H9 (cell line): ENCODE results near the gene FPR2. TPM values are rescaled to one million over a fixed set of nuclear protein-coding genes. Genes with fewer than 3 reads are reported as not detected.
A peak's percentile ranks its signal among the peaks of the same experiment; 100 is the strongest.

Source experiments
- DNase-seq: peaks from one replicate; pipeline ENCODE4 v3.0.0-alpha.2; 2017
- H2AFZ ChIP-seq: one replicate; pipeline ENCODE4 v1.6.1; 2013; ENCODE audit warnings: mild to moderate bottlenecking, low read length, control low read depth, moderate library complexity
- H2AK5ac ChIP-seq: 2 replicates; pipeline ENCODE4 v1.6.1; 2013; ENCODE audit warnings: low read length, control low read depth, mixed read lengths; ENCODE audit not compliant: insufficient read length
- H2BK120ac ChIP-seq: one replicate; pipeline ENCODE4 v1.6.1; 2013; ENCODE audit warnings: low read depth, mild to moderate bottlenecking, low read length, control low read depth, inconsistent platforms; ENCODE audit not compliant: poor library complexity, severe bottlenecking
- H2BK12ac ChIP-seq: 2 replicates; pipeline ENCODE4 v1.6.1; 2013; ENCODE audit warnings: low read length, control low read depth, mixed read lengths, low read depth; ENCODE audit not compliant: insufficient read length
- H2BK15ac ChIP-seq: 2 replicates; pipeline ENCODE4 v1.6.1; 2013; ENCODE audit warnings: low read depth, low read length, control low read depth
- H2BK20ac ChIP-seq: one replicate; pipeline ENCODE4 v1.6.1; 2013; ENCODE audit warnings: low read depth, mild to moderate bottlenecking, low read length, control low read depth, inconsistent platforms; ENCODE audit not compliant: poor library complexity, severe bottlenecking
- H2BK5ac ChIP-seq: 2 replicates; pipeline ENCODE4 v1.6.1; 2013; ENCODE audit warnings: low read length, control low read depth, mixed read lengths; ENCODE audit not compliant: insufficient read length
- H3K14ac ChIP-seq: 2 replicates; pipeline ENCODE4 v1.6.1; 2013; ENCODE audit warnings: low read length, control low read depth; ENCODE audit not compliant: insufficient read depth
- H3K18ac ChIP-seq: 2 replicates; pipeline ENCODE4 v1.6.1; 2013; ENCODE audit warnings: low read depth, mild to moderate bottlenecking, mixed read lengths, low read length, control low read depth; ENCODE audit not compliant: insufficient read length
- H3K23ac ChIP-seq: 2 replicates; pipeline ENCODE4 v1.6.1; 2013; ENCODE audit warnings: low read length, control low read depth, mixed read lengths, low read depth; ENCODE audit not compliant: insufficient read length
- H3K23me2 ChIP-seq: 2 replicates; pipeline ENCODE4 v1.6.1; 2013; ENCODE audit warnings: low read depth, mild to moderate bottlenecking, mixed read lengths, low read length, control low read depth; ENCODE audit not compliant: insufficient read length, poor library complexity, severe bottlenecking
- H3K27ac ChIP-seq: 2 replicates; pipeline ENCODE4 v1.5.1; 2013; ENCODE audit warnings: low read length, control low read depth, mixed read lengths, low read depth; ENCODE audit not compliant: insufficient read length
- H3K27me3 ChIP-seq: 2 replicates; pipeline ENCODE4 v1.6.1; 2013; ENCODE audit warnings: low read length, control low read depth, inconsistent platforms; ENCODE audit not compliant: insufficient read depth
- H3K4ac ChIP-seq: 2 replicates; pipeline ENCODE4 v1.6.1; 2013; ENCODE audit warnings: low read depth, mild to moderate bottlenecking, control low read depth, inconsistent platforms, low read length, moderate library complexity
- H3K4me1 ChIP-seq: 2 replicates; pipeline ENCODE4 v1.6.1; 2013; ENCODE audit warnings: low read length, control low read depth, inconsistent platforms; ENCODE audit not compliant: insufficient read depth
- H3K4me2 ChIP-seq: 2 replicates; pipeline ENCODE4 v1.6.1; 2013; ENCODE audit warnings: low read length, control low read depth, mixed read lengths; ENCODE audit not compliant: insufficient read length, insufficient read depth
- H3K56ac ChIP-seq: 2 replicates; pipeline ENCODE4 v1.6.1; 2013; ENCODE audit warnings: low read depth, mild to moderate bottlenecking, mixed read lengths, low read length, control low read depth; ENCODE audit not compliant: insufficient read length
- H3K79me1 ChIP-seq: 2 replicates; pipeline ENCODE4 v1.6.1; 2013; ENCODE audit warnings: low read depth, mild to moderate bottlenecking, moderate library complexity, low read length, control low read depth, inconsistent platforms; ENCODE audit not compliant: insufficient read depth, poor library complexity, severe bottlenecking
- H3K79me2 ChIP-seq: 2 replicates; pipeline ENCODE4 v1.6.1; 2013; ENCODE audit warnings: low read length, control low read depth, inconsistent platforms; ENCODE audit not compliant: insufficient read depth
- H3K9ac ChIP-seq: 2 replicates; pipeline ENCODE4 v1.6.1; 2013; ENCODE audit warnings: low read length, control low read depth, mixed read lengths; ENCODE audit not compliant: insufficient read length; ENCODE audit errors: extremely low read depth
- H3K9me3 ChIP-seq: one replicate; pipeline ENCODE4 v1.6.1; 2013; ENCODE audit warnings: low read depth, low read length, inconsistent platforms; ENCODE audit not compliant: control insufficient read depth
- H3T11ph ChIP-seq: one replicate; pipeline ENCODE4 v1.6.1; 2013; ENCODE audit warnings: mild to moderate bottlenecking, low read length, control low read depth, inconsistent platforms
- H4K20me1 ChIP-seq: one replicate; pipeline ENCODE4 v1.6.1; 2013; ENCODE audit not compliant: control insufficient read depth, insufficient read length, insufficient read depth
- H4K5ac ChIP-seq: 2 replicates; pipeline ENCODE4 v1.6.1; 2013; ENCODE audit warnings: low read depth, mild to moderate bottlenecking, mixed read lengths, low read length, control low read depth; ENCODE audit not compliant: insufficient read length
- H4K8ac ChIP-seq: replicated peaks from 2 replicates; pipeline ENCODE4 v1.6.1; 2013; ENCODE audit warnings: low read length, control low read depth, mixed read lengths, low read depth; ENCODE audit not compliant: insufficient read length
- H4K91ac ChIP-seq: 2 replicates; pipeline ENCODE4 v1.6.1; 2013; ENCODE audit warnings: low read depth, mild to moderate bottlenecking, moderate library complexity, mixed read lengths, low read length, control low read depth; ENCODE audit not compliant: insufficient read length
- H3K27ac Mint-ChIP-seq, 3 experiments: 2 replicates in 2 of 3; 3 replicates in 1 of 3; pipeline ENCODE4 v1.8.0; 2020 to 2021; ENCODE audit warnings: mixed read lengths in 3 of 3, mild to moderate bottlenecking in 1 of 3, moderate library complexity in 1 of 3
- H3K27me3 Mint-ChIP-seq: 2 replicates; pipeline ENCODE4 v1.8.0; 2021; ENCODE audit warnings: low read depth, mild to moderate bottlenecking, moderate library complexity, mixed read lengths
- H3K36me3 Mint-ChIP-seq, 3 experiments: 2 replicates in 2 of 3; 3 replicates in 1 of 3; pipeline ENCODE4 v1.8.0; 2020 to 2021; ENCODE audit warnings: low read depth in 3 of 3, mixed read lengths in 3 of 3; ENCODE audit not compliant: insufficient read depth in 1 of 3
- H3K4me1 Mint-ChIP-seq, 2 experiments: 2 replicates each; pipeline ENCODE4 v1.8.0; 2020; ENCODE audit warnings: mixed read lengths in 2 of 2
- H3K4me3 Mint-ChIP-seq, 2 experiments: 2 replicates in 1 of 2; 3 replicates in 1 of 2; pipeline ENCODE4 v1.8.0; 2020 to 2021; ENCODE audit warnings: mild to moderate bottlenecking in 2 of 2, mixed read lengths in 2 of 2, moderate library complexity in 1 of 2
- H3K9me3 Mint-ChIP-seq, 2 experiments: 2 replicates in 1 of 2; 3 replicates in 1 of 2; pipeline ENCODE4 v1.8.0; 2020; ENCODE audit warnings: mild to moderate bottlenecking in 2 of 2, mixed read lengths in 2 of 2, moderate library complexity in 1 of 2
- WGBS: extraction: QIAGEN DNeasy Blood & Tissue Kit; methylation state at CpG from one replicate; pipeline ENCODE4 v1.1.7; 2013; ENCODE audit warnings: missing lambda C conversion rate, low lambda C conversion rate, mixed read lengths; ENCODE audit not compliant: insufficient read length; ENCODE audit errors: extremely low coverage; 5-methylcytosine and 5-hydroxymethylcytosine counted together
- total RNA-seq: library from RNA; stranded (reverse); gene quantifications from 2 replicates; pipeline ENCODE4 v1.2.1, GENCODE V29; 2021
- TF ChIP-seq, protein P1 (sequence below): fragments of 200-600 bp; sonication (generic); conservative IDR thresholded peaks from 3 replicates; pipeline ENCODE4 v1.8.0; 2021; ENCODE audit warnings: antibody characterized with exemption, mild to moderate bottlenecking

The FPR2 gene
- total RNA-seq, 1 experiment from 2014 or later = not detected

DNA sequence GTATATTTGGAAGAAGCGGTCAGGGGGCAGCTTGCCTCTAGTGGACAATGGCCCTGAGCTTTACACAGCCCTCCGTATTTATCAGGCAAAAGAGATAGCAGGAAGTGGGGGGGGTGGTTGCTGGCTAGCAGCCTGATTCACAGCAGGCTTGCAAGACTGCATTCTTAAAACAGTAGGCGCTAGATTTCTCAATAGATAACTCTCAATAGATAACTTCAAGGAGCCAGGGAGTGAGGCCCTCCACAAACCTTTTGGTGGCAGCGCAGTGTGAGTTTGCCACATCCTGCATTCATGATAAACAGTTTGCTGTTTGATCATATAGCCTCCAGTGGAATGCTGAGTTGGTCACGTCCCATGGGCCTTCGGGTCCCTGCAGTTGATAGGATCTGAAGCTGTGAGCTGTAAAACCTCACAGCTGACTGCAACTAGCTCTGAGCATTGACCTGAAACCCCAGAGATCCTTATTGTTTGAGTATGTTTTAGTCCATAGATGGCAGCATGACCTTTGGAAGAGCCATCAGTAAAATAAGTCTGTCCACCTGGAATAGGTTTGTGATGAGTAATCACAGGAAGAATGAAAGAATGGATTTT, 46.2 kb downstream of the FPR2 start:
- no peak overlapping the region for H3K56ac ChIP-seq
- H3K4me2 ChIP-seq = no peak overlapping the region
- no peak overlapping the region for H3K27ac ChIP-seq
- no peak overlapping the region for H4K91ac ChIP-seq
- WGBS = no CpG with 5 or more reads among the region's 6 CpGs
- Mint-ChIP-seq H3K27ac (peak overlapping the region in 1 of 3 experiments; percentile 60; a peak in 1 of 7 replicates), H3K9me3 (peaks cover 80 to 89% of the 10 kb centered on the region in 2 experiments), H3K27me3 (no peaks in the 10 kb centered on the region), H3K36me3 (peaks cover 3 to 31% (median 9%) of the 10 kb centered on the region in 3 experiments; a peak in 4 of 7 replicates), H3K4me3 (no peak overlapping the region), H3K4me1 (peaks cover 0 to 18% of the 10 kb centered on the region in 2 experiments; a peak in 2 of 4 replicates)
- H3K79me1 ChIP-seq = no peaks in the 10 kb centered on the region
- H3K27me3 ChIP-seq = no peaks in the 10 kb centered on the region
- no peaks in the 10 kb centered on the region for H4K20me1 ChIP-seq
- no peak overlapping the region for H2AFZ ChIP-seq
- no peak overlapping the region for H3K14ac ChIP-seq
- no peak overlapping the region for H2BK15ac ChIP-seq
- no peak overlapping the region for H3K9ac ChIP-seq
- H2BK120ac ChIP-seq = no peak overlapping the region
- peak; percentile 28 for DNase-seq
- H3K9me3 ChIP-seq = peaks cover 4% of the 10 kb centered on the region
- H2BK5ac ChIP-seq = no peak overlapping the region
- H4K5ac ChIP-seq = no peak overlapping the region
- no peak overlapping the region for H2BK20ac ChIP-seq
- no peaks in the 10 kb centered on the region for H3K23me2 ChIP-seq
- no peaks in the 10 kb centered on the region for H3K79me2 ChIP-seq
- H3T11ph ChIP-seq = no peak overlapping the region
- no peaks in the 10 kb centered on the region for H3K4me1 ChIP-seq
- no peak overlapping the region for H2BK12ac ChIP-seq
- H3K4ac ChIP-seq = no peak overlapping the region
- H3K18ac ChIP-seq = no peak overlapping the region
- TF ChIP-seq, protein P1, sequence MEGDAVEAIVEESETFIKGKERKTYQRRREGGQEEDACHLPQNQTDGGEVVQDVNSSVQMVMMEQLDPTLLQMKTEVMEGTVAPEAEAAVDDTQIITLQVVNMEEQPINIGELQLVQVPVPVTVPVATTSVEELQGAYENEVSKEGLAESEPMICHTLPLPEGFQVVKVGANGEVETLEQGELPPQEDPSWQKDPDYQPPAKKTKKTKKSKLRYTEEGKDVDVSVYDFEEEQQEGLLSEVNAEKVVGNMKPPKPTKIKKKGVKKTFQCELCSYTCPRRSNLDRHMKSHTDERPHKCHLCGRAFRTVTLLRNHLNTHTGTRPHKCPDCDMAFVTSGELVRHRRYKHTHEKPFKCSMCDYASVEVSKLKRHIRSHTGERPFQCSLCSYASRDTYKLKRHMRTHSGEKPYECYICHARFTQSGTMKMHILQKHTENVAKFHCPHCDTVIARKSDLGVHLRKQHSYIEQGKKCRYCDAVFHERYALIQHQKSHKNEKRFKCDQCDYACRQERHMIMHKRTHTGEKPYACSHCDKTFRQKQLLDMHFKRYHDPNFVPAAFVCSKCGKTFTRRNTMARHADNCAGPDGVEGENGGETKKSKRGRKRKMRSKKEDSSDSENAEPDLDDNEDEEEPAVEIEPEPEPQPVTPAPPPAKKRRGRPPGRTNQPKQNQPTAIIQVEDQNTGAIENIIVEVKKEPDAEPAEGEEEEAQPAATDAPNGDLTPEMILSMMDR = no peak
- no peak overlapping the region for H4K8ac ChIP-seq
- H3K23ac ChIP-seq = no peak overlapping the region
- no peak overlapping the region for H2AK5ac ChIP-seq
